GM21367 (cell line): ENCODE data around the gene CSNK2A1.

Source experiments
- ATAC-seq: cut with Tn5 transposase; IDR thresholded peaks from one replicate; pipeline ENCODE4 v1.9.1; 2021; ENCODE audit not compliant: unreplicated experiment

CSNK2A1 gene

GRCh38 chr20:568097-568652 is 24.6 kb upstream of the CSNK2A1 start:
- no peak for ATAC-seq

- no peak for ATAC-seq
Observed at GRCh38 chr20:564192-564591, 20.6 kb upstream of the CSNK2A1 start.

GRCh38 chr20:563187-563586 is 19.6 kb upstream of the CSNK2A1 start:
- ATAC-seq, result no peak

- no peak for ATAC-seq
Observed at GRCh38 chr20:562232-562897, 18.8 kb upstream of the CSNK2A1 start.

- no peak for ATAC-seq
Observed at GRCh38 chr20:561437-562231, 18.0 kb upstream of the CSNK2A1 start.

GRCh38 chr20:560680-561079 is 17.1 kb upstream of the CSNK2A1 start:
- ATAC-seq, result no peak

- ATAC-seq, result no peak
Observed at GRCh38 chr20:558117-558516, 14.5 kb upstream of the CSNK2A1 start.

GRCh38 chr20:556984-557383 is 13.4 kb upstream of the CSNK2A1 start:
- no peak for ATAC-seq

GRCh38 chr20:555976-556385 is 12.4 kb upstream of the CSNK2A1 start:
- no peak for ATAC-seq

GRCh38 chr20:550611-551010 is 7.0 kb upstream of the CSNK2A1 start:
- ATAC-seq, result no peak

GRCh38 chr20:549722-550496 is 6.3 kb upstream of the CSNK2A1 start:
- no peak for ATAC-seq

GRCh38 chr20:548906-549305 is 5.3 kb upstream of the CSNK2A1 start:
- ATAC-seq, result no peak

GRCh38 chr20:547394-547793 is 3.8 kb upstream of the CSNK2A1 start:
- ATAC-seq, result no peak

- ATAC-seq, result no peak
Observed at GRCh38 chr20:546353-546752, 2.8 kb upstream of the CSNK2A1 start.

GRCh38 chr20:544153-544725 is 649 bp upstream of the CSNK2A1 start:
- no peak for ATAC-seq

- no peak for ATAC-seq
Observed at GRCh38 chr20:542777-543368, 717 bp downstream of the CSNK2A1 start.

GRCh38 chr20:540391-541201 is 3.0 kb downstream of the CSNK2A1 start:
- ATAC-seq, result no peak

GRCh38 chr20:539848-540247 is 3.7 kb downstream of the CSNK2A1 start:
- no peak for ATAC-seq

- ATAC-seq, result no peak
Observed at GRCh38 chr20:539191-539590, 4.4 kb downstream of the CSNK2A1 start.

- ATAC-seq, result no peak
Observed at GRCh38 chr20:537983-538382, 5.6 kb downstream of the CSNK2A1 start.
